ENCODE results near the gene MYH13. TPM values are rescaled to one million over a fixed set of nuclear protein-coding genes. Genes with fewer than 3 reads are reported as not detected.

Gene MYH13
- total and polyA plus RNA-seq, 2 donors (not counting 3 experiments of a cell fraction or from before 2014, with no cell fraction given) = not detected

GRCh38 chr17:10370016-10370608, 2.7 kb downstream of the MYH13 start:
- Histone ChIP-seq H3K9me1 (replicated peaks; ENCODE audit: control insufficient read depth, extremely low read depth, insufficient read depth, low read length) (no peaks in the 10 kb centered on the region), H3K27ac (ENCODE audit: insufficient read depth, low read depth, low read length) (no peak overlapping the region), H2AFZ (ENCODE audit: low read depth, low read length) (no peak overlapping the region), H3K4me1 (ENCODE audit: control insufficient read depth, extremely low read depth, insufficient read depth, low read length) (no peaks in the 10 kb centered on the region), H3K4me2 (ENCODE audit: insufficient read depth, low read length) (no peak overlapping the region), H3K9ac (replicated peaks; ENCODE audit: extremely low read depth, insufficient read depth, low read length) (no peak overlapping the region), H3K36me3 (ENCODE audit: control insufficient read depth in 2 of 2, extremely low read depth in 1 of 2, insufficient read depth in 2 of 2, low read length in 2 of 2) (no peaks in the 10 kb centered on the region), H4K20me1 (replicated peaks; ENCODE audit: control insufficient read depth, extremely low read depth, insufficient read depth, low read length) (no peaks in the 10 kb centered on the region), H3K9me3 (replicated peaks; ENCODE audit: control insufficient read depth, insufficient read depth, low read length) (no peaks in the 10 kb centered on the region), H3K4me3 (replicated peaks in 1 of 3; ENCODE audit: insufficient read depth in 1 of 3, low read depth in 1 of 3, low read length in 3 of 3) (no peak overlapping the region), H3K79me2 (ENCODE audit: control insufficient read depth, insufficient read depth, low read length) (no peaks in the 10 kb centered on the region), H3K27me3 (ENCODE audit: control insufficient read depth in 2 of 2, insufficient read depth in 2 of 2, low read length in 2 of 2) (no peaks in the 10 kb centered on the region)
- TF ChIP-seq MAX (IDR thresholded peaks at IDR 0.05; ENCODE audit: insufficient read depth, insufficient read length) (no peak), POLR2A (IDR thresholded peaks at IDR 0.05; ENCODE audit: low read depth, low read length) (no peak), MYC (IDR thresholded peaks at IDR 0.05; ENCODE audit: low read depth, low read length) (no peak), CTCF (IDR thresholded peaks at IDR 0.05; ENCODE audit: extremely low read depth in 1 of 2, insufficient read depth in 1 of 2, low read depth in 1 of 2, low read length in 2 of 2) (no peak), EZH2 (IDR thresholded peaks at IDR 0.05; ENCODE audit: borderline replicate concordance, low read depth, low read length, severe bottlenecking) (no peak)
- FAIRE-seq (no peak), DNase-seq (ENCODE audit: low read depth, low spot score) (no peak)
- POLR2A ChIA-PET = no interaction called here
- CTCF ChIA-PET = no interaction called here
- dilution Hi-C loops (cut with MboI; ENCODE audit: extremely low pct_ligation_motif_present, low sequenced_read_pairs) = no loop called here
- intact Hi-C loops (cut with micrococcal nuclease) = no loop called here
- no TSS peak for BruUV-seq (replicated peaks)

GRCh38 chr17:10369239-10369638, 3.6 kb downstream of the MYH13 start:
- H3K9me3 ChIP-seq (replicated peaks; ENCODE audit: control insufficient read depth, insufficient read depth, low read length) = no peaks in the 10 kb centered on the region
- no peaks in the 10 kb centered on the region for H4K20me1 ChIP-seq (replicated peaks; ENCODE audit: control insufficient read depth, extremely low read depth, insufficient read depth, low read length)
- no peaks in the 10 kb centered on the region for H3K27me3 ChIP-seq (ENCODE audit: control insufficient read depth in 2 of 2, insufficient read depth in 2 of 2, low read length in 2 of 2)
- CTCF ChIA-PET = no interaction called here
- H3K4me3 ChIP-seq (replicated peaks in 1 of 3; ENCODE audit: insufficient read depth in 1 of 3, low read depth in 1 of 3, low read length in 3 of 3) = no peak overlapping the region
- H3K4me2 ChIP-seq (ENCODE audit: insufficient read depth, low read length) = no peak overlapping the region
- no peak for DNase-seq (ENCODE audit: low read depth, low spot score)
- no peak overlapping the region for H3K9ac ChIP-seq (replicated peaks; ENCODE audit: extremely low read depth, insufficient read depth, low read length)
- dilution Hi-C loops (cut with MboI; ENCODE audit: extremely low pct_ligation_motif_present, low sequenced_read_pairs) (no loop called here), intact Hi-C loops (cut with micrococcal nuclease) (no loop called here)
- H3K79me2 ChIP-seq (ENCODE audit: control insufficient read depth, insufficient read depth, low read length) = no peaks in the 10 kb centered on the region
- TF ChIP-seq POLR2AphosphoS5 (IDR thresholded peaks at IDR 0.05; ENCODE audit: insufficient read depth, low read depth, low read length) = no peak
- H3K36me3 ChIP-seq (ENCODE audit: control insufficient read depth in 2 of 2, extremely low read depth in 1 of 2, insufficient read depth in 2 of 2, low read length in 2 of 2) = no peaks in the 10 kb centered on the region
- H3K27ac ChIP-seq (ENCODE audit: insufficient read depth, low read depth, low read length) = no peak overlapping the region
- no TSS peak for BruUV-seq (replicated peaks)
- H3K9me1 ChIP-seq (replicated peaks; ENCODE audit: control insufficient read depth, extremely low read depth, insufficient read depth, low read length) = no peaks in the 10 kb centered on the region
- H3K4me1 ChIP-seq (ENCODE audit: control insufficient read depth, extremely low read depth, insufficient read depth, low read length) = no peaks in the 10 kb centered on the region
- no peak for FAIRE-seq
- no peak overlapping the region for H2AFZ ChIP-seq (ENCODE audit: low read depth, low read length)
- POLR2A ChIA-PET = no interaction called here
